ENCODE measurements around the gene DDIAS. TPM values are rescaled to one million over a fixed set of nuclear protein-coding genes. Genes with fewer than 3 reads are reported as not detected.
A peak's percentile ranks its signal among the peaks of the same experiment; 100 is the strongest.

Gene DDIAS
- total RNA-seq, 2 experiments from 2014 or later, result 16.8 to 19.4 TPM

GRCh38 chr11:82975882-82976281, 74.3 kb downstream of the DDIAS start:
- no peak for DNase-seq
- H3K9me3 Mint-ChIP-seq, result peaks cover 3% of the 10 kb centered on the region
- H3K36me3 Mint-ChIP-seq, result peaks cover 3% of the 10 kb centered on the region
- intact Hi-C loops (cut with micrococcal nuclease), result no loop called here
- H3K27ac Mint-ChIP-seq, result no peak overlapping the region
- peaks cover 49% of the 10 kb centered on the region for H3K4me1 Mint-ChIP-seq (ENCODE audit: low read depth)
- H3K4me3 Mint-ChIP-seq, result no peak overlapping the region
- ChIA-PET POLR2A (no interaction called here), CTCF (interaction anchor here (0.8 kb wide), 1 partner anchor 35 kb away, joined by 3 read pairs; no protein-coding TSS in a partner anchor)
- H3K27me3 Mint-ChIP-seq, result no peaks in the 10 kb centered on the region

- no peak for DNase-seq
- Mint-ChIP-seq H3K27ac (no peak overlapping the region), H3K4me1 (ENCODE audit: low read depth) (peaks cover 44% of the 10 kb centered on the region), H3K9me3 (no peaks in the 10 kb centered on the region), H3K27me3 (no peaks in the 10 kb centered on the region), H3K36me3 (peaks cover 10% of the 10 kb centered on the region), H3K4me3 (no peak overlapping the region)
- intact Hi-C loops (cut with micrococcal nuclease), result no loop called here
- ChIA-PET CTCF (no interaction called here), POLR2A (no interaction called here)
Observed at GRCh38 chr11:82976786-82977185, 75.2 kb downstream of the DDIAS start.

GRCh38 chr11:82978422-82979099, 77.0 kb downstream of the DDIAS start:
- Mint-ChIP-seq H3K27ac (peak overlapping the region; percentile 16), H3K4me1 (ENCODE audit: low read depth) (peaks cover 38% of the 10 kb centered on the region), H3K4me3 (no peak overlapping the region), H3K9me3 (no peaks in the 10 kb centered on the region), H3K36me3 (peaks cover 15% of the 10 kb centered on the region), H3K27me3 (no peaks in the 10 kb centered on the region)
- intact Hi-C loops (cut with micrococcal nuclease), result loop anchor here (1.0 kb wide), 2 partner anchors 18 to 85 kb away; no protein-coding TSS in a partner anchor
- POLR2A ChIA-PET, result interaction anchor here (0.6 to 1.0 kb wide), 2 partner anchors 18 to 28 kb away, joined by 3 to 4 read pairs; no protein-coding TSS in a partner anchor
- no peak for DNase-seq
- CTCF ChIA-PET, result interaction anchor here (0.6 kb wide), 1 partner anchor 51 kb away, joined by 3 read pairs; no protein-coding TSS in a partner anchor

GRCh38 chr11:82979824-82980223, 78.3 kb downstream of the DDIAS start:
- ChIA-PET POLR2A (interaction anchor here (1.0 to 1.7 kb wide), 7 partner anchors 8 to 178 kb away, joined by 3 to 11 read pairs (median 6); partner anchors contain the start of gene PCF11), CTCF (interaction anchor here (1.0 to 1.3 kb wide), 3 partner anchors 8 to 19 kb away, joined by 3 read pairs; no protein-coding TSS in a partner anchor)
- Mint-ChIP-seq H3K9me3 (no peaks in the 10 kb centered on the region), H3K4me1 (ENCODE audit: low read depth) (peaks cover 41% of the 10 kb centered on the region), H3K36me3 (peaks cover 24% of the 10 kb centered on the region), H3K4me3 (no peak overlapping the region), H3K27ac (no peak overlapping the region), H3K27me3 (no peaks in the 10 kb centered on the region)
- no peak for DNase-seq
- intact Hi-C loops (cut with micrococcal nuclease), result loop anchor here (1.0 to 2.0 kb wide), 5 partner anchors 16 to 91 kb away; partner anchors contain the start of genes PRCP and RAB30

- Mint-ChIP-seq H3K36me3 (peaks cover 25% of the 10 kb centered on the region), H3K4me1 (ENCODE audit: low read depth) (peaks cover 41% of the 10 kb centered on the region), H3K27ac (peak overlapping the region; percentile 4), H3K27me3 (no peaks in the 10 kb centered on the region), H3K9me3 (no peaks in the 10 kb centered on the region), H3K4me3 (no peak overlapping the region)
- CTCF ChIA-PET, result interaction anchor here (1.0 to 1.3 kb wide), 3 partner anchors 8 to 19 kb away, joined by 3 read pairs; no protein-coding TSS in a partner anchor
- POLR2A ChIA-PET, result interaction anchor here (1.0 to 1.7 kb wide), 7 partner anchors 9 to 177 kb away, joined by 3 to 11 read pairs (median 6); partner anchors contain the start of gene PCF11
- DNase-seq, result no peak
- intact Hi-C loops (cut with micrococcal nuclease), result loop anchor here (1.0 to 2.0 kb wide), 5 partner anchors 16 to 91 kb away; partner anchors contain the start of genes PRCP and RAB30
Observed at GRCh38 chr11:82980292-82980691, 78.8 kb downstream of the DDIAS start.

- ChIA-PET POLR2A (interaction anchor here (1.0 to 1.7 kb wide), 7 partner anchors 9 to 176 kb away, joined by 3 to 11 read pairs (median 6); partner anchors contain the start of gene PCF11), CTCF (interaction anchor here (1.0 to 1.3 kb wide), 3 partner anchors 9 to 18 kb away, joined by 3 read pairs; no protein-coding TSS in a partner anchor)
- intact Hi-C loops (cut with micrococcal nuclease), result loop anchor here (1.0 to 2.0 kb wide), 5 partner anchors 15 to 90 kb away; partner anchors contain the start of genes PRCP and RAB30
- H3K27ac Mint-ChIP-seq, result no peak overlapping the region
- peaks cover 27% of the 10 kb centered on the region for H3K36me3 Mint-ChIP-seq
- no peak for DNase-seq
- H3K27me3 Mint-ChIP-seq, result no peaks in the 10 kb centered on the region
- H3K4me1 Mint-ChIP-seq (ENCODE audit: low read depth), result peaks cover 41% of the 10 kb centered on the region
- H3K9me3 Mint-ChIP-seq, result no peaks in the 10 kb centered on the region
- no peak overlapping the region for H3K4me3 Mint-ChIP-seq
Observed at GRCh38 chr11:82980947-82981346, 79.4 kb downstream of the DDIAS start.

GRCh38 chr11:82981852-82982251, 80.3 kb downstream of the DDIAS start:
- Mint-ChIP-seq H3K9me3 (no peaks in the 10 kb centered on the region), H3K4me1 (ENCODE audit: low read depth) (peaks cover 41% of the 10 kb centered on the region), H3K27me3 (no peaks in the 10 kb centered on the region), H3K4me3 (no peak overlapping the region), H3K27ac (no peak overlapping the region), H3K36me3 (peaks cover 28% of the 10 kb centered on the region)
- no peak for DNase-seq
- POLR2A ChIA-PET, result interaction anchor here (0.5 kb wide), 1 partner anchor 27 kb away, joined by 4 read pairs; no protein-coding TSS in a partner anchor
- intact Hi-C loops (cut with micrococcal nuclease), result loop anchor here (2.0 kb wide), 1 partner anchor 55 kb away; no protein-coding TSS in a partner anchor
- CTCF ChIA-PET, result no interaction called here

Other genes with a start within 250 kb of the DDIAS start
- gene FAM181B, start 167.9 kb upstream of the DDIAS start, total RNA-seq, result under 1 TPM in 1 of 2 experiments, not detected in 1; 0.05 TPM
- 10 to 100 TPM; 26.7 to 27.0 TPM for gene PRCP, start 1.3 kb upstream of the DDIAS start, total RNA-seq
- gene RAB30, start 170.2 kb downstream of the DDIAS start, total RNA-seq, result 10 to 100 TPM; 11.5 to 12.9 TPM

Data from activated CD4-positive, alpha-beta memory T cell treated with anti-CD3 and anti-CD28 coated beads for 36 hours (primary cell).